Iris pigment epithelial cell (primary cell): ENCODE data around the gene NUP210L.
A peak's percentile ranks its signal among the peaks of the same experiment; 100 is the strongest.
"Not testable (repeated sequence)": the region's sequence is repeated elsewhere in the genome, so short reads cannot be mapped to it uniquely, and the experiment has no call there.

Experiments
- DNase-seq: peaks from one replicate; pipeline ENCODE4 v3.0.0-alpha.2; 2011; ENCODE audit warnings: low read depth

The NUP210L gene

DNA sequence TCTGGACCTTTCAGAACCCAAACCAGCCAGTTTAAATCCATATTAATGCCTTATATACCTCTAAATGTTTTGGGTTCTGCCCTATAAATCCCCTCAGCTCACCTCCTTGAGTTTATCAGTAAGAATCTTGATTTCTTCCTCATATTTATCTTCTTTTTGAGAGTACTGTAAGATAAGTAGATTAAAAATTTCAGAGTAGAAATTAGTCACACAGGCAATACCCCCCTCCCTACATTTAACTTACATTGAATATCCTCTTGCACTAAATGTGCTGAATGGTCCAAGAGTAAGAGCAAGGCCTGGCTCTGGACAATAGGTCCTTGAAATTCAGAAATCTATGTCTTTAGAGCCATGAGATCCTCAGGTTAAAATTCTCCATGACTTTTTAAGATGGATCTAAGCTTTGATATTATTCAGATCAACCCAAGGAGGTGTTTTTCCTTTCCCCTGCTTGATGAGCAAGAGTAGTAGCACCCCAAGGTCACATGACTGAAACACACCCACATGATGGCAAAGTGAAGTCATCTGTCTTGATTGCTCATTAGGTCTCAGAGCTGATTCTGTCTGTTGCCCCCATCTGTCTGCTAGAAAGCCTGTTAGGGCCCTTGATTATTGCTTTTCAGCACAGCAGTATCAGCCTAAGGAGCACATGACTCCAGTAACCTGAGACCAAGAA, 15.8 kb upstream of the NUP210L start:
- DNase-seq: peak; percentile 42

DNA sequence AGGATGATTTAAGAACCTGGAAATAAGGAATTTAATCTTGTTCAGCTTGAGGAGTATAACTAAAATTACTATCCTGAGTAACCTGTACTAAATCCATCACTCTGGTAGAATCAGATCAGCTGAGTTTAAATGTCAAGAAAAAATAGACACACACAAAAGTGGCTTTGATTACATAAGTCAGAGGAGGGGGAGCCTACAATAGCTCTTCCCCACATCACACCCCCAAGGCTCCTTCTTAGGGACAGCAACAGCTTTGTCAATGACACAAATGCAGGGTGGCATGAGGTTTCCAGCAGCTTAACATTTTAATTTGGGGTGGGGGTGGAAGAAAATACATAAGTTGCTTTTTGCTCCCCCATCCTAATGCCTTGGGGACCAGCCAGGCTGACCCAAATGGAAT, 12.6 kb upstream of the NUP210L start:
- DNase-seq: no peak

DNA sequence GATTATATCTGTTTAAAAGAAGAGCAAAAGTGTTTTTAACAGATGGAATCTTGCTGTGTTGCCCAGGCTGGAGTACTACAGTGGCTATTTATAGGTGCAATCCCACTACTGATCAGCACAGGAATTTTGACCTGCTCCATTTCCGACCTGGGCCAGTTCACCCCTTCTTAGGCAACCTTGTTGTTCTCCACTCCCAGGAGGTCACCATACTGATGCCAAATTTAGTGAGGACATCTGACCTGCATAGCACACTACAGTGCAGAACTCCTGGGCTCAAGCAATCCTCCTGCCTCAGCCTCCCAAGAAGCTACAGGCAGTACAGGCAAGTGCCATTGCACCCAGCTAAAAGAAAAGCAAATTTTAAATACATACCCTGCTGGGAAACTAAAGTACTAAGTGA, 11.3 kb upstream of the NUP210L start:
- DNase-seq: no peak

DNA sequence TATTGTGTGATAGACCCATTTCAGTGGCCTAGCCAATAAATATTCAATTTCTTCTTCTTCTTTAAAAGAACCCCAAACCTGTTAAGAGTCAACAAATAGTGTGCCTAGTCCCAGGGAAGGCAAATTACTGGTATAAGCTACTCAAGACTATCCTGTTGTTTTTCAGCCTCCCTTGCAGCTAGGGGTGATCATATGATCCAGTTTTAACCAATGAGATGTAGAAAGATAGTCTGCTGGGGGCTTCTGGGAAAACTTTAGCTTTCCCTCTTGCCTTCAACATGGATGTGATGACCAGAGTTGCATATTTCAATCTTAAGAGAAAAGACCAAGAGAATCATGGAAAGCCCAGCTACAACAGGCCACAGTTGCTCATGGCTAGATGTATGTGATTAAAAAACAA, 4.7 kb upstream of the NUP210L start:
- DNase-seq: no peak

DNA sequence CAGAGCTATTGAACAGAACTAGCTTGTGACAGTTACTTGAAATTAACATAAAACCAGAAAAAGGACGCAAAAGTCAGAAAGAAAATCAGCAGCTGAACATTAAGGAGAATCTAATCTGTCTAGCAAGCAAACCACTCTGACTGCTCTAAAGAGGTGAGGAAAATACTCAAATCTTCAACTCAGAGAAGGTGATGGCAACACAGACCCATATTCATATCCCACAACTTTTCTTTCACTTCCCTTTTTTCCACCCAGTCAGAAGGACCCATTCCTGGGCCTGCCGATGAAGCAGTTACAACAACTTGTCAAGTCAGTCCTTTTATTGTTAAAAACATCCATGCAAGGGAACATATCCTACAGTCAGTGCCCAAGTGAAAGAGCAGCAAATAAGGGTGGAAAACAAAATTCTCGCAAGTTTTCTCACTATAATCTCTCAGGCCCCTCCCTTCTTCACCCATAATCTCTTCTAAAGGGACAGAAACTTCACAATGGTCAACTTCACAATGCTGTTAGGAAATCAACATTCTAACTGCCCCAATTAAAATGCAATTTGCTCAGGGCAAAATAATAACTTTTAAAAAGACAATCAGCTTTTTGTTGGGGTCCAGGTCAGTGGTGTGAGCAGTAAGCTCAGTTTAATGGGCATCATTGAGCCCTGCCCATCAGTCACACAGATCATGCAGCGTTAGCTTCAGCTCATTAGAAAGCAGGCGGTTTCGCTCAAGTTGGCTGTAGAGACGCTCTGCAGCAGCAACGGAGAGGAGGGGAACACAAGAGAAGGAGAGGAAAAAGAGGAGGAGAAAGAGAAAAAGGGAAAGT, 3.6 kb upstream of the NUP210L start:
- no peak for DNase-seq

DNA sequence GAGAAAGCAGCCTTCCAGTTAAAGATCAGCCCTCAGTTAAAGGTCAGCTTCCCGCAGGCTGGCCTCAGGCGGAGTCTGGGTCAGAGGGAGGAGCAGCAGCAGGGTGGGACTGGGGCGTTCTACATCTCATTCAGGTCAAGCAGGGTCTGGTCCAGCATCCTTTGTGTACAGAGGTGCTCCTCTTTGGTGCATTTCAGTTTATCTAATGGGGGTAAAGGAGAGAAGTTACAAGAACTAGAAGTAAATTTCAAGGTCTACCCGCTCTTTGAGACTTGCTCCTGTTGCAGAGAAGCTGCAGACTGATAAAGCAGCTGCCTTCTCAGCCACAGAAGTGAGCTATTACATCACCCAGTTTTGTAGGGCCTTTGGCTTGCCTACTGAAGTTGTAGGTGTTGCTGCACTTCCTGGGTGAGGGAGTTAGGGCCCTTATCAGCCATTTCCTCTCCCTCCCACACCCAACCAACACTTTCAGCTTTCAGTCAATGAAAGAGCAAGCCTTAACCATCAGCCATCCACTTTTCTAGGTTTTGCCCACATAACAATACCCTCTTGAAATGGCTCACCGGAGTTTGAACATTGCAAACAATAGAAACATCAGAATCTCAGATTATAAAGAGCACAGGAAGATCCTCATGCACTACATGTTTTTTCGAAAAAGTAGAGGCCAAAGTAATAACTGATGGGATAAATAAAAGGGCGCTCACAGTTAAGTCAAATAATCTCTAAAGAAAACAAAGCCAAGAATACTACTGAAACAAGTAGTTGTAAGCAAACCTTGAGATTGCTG, 2.8 kb upstream of the NUP210L start:
- DNase-seq: peak; percentile 83

DNA sequence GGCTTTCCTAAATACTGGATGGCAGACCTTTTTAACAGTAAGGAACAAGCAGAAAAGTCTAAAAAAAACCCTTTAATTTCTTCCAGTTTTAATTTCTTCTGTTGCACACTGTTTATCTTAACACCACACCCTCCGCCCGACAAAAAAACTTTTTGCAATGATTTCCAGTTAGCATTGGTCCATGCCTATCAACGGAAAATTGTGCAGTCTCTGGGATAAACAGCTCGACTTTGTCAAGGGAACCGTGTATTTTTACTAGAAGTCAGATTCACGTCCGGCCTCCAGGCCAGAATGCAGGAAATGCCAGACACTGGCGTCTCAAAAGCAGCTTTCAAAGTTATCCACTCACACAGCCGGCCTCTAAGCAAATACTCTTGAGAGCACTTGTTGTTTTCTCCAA, 378 bp upstream of the NUP210L start:
- DNase-seq: peak; percentile 81

DNA sequence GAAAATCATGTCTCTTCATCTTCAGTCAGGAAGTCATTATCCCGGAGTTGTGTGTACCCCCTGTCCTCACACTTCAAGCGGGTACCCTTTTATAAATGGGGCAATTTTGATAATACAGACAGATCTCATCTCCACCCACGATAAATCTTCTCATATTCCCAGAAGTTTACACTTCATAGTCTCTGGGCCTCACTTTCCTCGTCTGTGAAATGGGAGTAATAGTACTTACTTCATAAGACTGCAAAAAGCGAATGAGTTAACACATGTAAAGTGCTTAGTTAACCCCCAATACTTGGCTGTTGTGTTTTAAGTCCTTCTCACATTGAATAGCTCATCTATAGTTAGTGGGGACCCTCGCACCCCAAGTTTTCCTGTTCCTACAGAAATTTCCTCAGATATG, 820 bp downstream of the NUP210L start:
- no peak for DNase-seq

DNA sequence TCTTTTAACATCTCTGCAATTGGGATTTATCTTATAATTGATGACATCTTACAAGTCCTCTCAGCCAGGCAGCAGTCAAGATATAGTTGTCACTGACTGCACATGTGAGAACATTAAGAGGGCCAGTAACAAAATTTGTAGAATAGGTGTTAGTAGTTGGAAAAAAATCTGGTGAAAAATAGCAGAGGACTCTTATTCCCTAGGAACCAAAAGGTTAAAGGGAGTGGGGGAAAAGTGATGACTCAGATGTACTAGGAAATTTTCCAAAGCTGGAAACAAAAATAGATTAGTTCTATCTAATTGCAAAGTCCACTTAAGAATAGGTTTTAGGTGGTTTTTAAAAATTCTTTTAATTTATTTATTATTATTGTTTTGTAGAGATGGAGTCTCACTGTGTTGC, 3.6 kb downstream of the NUP210L start:
- no peak for DNase-seq

DNA sequence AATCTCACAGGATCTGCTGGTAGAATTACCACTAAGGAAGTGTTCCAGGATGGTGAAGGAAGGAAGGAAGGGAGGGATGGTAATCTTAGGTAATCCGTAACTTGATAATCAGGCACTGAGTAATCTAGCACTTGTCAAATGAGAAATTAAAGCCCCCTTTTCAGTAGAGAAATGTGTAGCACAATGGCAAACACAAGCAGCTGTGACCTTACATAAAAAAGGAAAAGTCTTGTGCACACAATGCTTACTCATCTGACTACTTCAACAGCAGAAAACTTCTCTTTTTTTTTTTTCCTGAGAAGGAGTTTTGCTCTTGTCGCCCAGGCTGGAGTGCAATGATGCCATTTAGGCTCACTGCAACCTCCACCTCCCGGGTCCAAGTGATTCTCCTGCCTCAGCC, 6.1 kb downstream of the NUP210L start:
- DNase-seq: no peak

DNA sequence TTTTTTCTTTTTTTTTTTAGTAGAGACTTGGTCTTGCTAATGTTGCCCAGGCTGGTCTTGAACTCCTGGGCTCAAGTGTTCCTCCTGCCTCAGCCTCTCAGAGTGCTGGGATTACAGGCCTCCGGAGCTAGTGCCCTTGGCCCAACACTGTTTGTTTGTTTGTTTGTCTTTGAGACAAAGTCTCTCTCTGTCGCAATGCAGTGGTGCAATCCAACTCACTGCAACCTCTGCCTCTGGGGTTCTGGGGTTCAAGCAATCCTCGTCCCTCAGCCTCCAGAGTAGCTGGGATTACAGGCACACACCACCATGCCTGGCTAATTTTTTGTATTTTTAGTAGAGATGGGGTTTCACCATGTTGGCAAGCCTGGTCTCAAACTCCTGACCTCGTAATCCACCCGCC, 7.4 kb downstream of the NUP210L start:
- not testable (repeated sequence) for DNase-seq

DNA sequence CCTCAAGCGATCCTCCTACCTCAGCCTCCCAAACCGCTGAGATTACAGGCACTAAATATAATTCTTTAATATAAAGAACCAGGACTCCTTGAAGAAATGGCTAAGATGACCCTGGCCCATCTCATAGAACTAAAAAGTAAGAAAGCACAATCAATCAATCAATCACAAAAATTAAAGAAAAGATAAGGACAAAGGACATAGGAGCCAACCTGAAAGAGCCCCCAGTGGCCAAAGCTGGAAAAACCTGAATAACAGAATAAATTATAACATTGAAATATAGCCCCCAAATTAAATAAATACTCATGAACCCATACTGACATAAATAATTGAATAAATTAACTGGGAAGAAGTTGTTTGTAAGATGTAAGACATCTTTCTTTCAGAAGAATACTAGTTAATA, 8.9 kb downstream of the NUP210L start:
- DNase-seq: no peak

DNA sequence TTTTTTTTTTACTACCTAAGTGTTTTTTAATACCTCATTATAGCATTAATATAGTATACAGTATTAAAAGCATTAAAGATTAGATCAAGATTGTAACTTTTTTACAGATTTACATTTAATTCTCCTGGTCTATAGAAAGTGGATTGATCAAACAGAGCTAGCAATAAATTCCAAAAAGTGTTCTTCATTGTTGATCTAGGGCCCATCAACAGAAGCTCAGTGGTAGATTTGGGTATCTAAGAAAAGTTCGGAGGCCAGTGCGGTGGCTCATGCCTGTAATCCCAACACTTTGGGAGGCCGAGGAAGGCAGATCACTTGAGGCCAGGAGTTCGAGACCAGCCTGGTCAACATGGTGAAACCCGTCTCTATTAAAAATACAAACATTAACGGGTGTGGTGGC, 12.5 kb downstream of the NUP210L start:
- no peak for DNase-seq

DNA sequence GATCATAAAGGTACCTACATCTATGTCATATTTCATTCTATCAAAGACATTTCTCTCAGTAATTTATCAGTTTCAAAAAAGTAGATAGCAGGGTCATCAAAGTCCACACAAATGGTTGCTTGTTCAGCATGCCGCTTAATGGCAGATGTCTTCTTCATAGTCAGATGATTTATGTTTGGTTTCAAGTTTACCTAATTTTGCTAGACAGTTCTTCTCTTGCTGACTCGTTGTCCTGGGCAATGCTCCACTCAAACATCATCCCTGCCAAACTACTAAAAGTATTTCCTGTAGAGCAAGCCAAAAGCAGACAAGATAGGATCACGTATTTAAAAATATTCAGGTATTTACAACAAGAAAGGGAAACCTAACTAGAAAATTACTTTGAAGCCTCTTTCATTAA, 13.6 kb downstream of the NUP210L start:
- DNase-seq: peak; percentile 73

DNA sequence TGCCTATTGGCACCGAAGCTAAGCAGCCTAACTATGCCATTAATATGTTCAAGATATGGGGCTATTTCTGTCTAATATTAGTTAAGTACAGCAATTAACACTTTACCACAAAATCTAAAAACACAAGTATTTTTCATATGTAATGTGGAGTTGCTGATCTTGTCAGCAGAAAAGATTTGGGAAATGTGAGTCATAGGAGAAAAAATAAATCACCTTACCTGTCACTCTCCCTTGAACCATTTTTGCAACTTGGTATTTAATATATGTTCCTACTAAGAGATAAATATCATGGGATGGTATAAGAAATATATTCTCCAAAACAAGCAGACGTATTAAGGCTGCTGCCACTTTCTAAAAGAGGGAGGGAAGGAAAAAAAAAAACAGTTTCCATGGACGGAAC, 17.0 kb downstream of the NUP210L start:
- DNase-seq: no peak

DNA sequence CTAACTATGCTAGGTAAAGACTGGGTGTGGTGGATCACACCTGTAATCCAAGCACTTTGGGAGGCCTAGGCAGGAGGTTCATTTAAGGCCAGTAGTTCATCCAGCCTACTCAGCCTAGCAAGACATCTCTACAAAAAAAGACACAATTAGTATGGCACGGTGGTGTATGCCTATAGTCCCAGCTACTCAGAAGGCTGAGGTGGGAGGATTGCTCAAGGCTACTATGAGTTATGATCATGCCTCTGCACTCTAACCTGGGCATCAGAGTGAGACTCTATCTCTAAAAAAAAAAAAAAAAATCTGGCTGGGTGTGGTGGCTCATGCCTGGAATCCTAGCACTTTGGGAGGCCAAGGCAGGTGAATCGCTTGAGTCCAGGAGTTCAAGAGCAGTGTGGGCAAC, 21.6 kb downstream of the NUP210L start:
- no peak for DNase-seq

DNA sequence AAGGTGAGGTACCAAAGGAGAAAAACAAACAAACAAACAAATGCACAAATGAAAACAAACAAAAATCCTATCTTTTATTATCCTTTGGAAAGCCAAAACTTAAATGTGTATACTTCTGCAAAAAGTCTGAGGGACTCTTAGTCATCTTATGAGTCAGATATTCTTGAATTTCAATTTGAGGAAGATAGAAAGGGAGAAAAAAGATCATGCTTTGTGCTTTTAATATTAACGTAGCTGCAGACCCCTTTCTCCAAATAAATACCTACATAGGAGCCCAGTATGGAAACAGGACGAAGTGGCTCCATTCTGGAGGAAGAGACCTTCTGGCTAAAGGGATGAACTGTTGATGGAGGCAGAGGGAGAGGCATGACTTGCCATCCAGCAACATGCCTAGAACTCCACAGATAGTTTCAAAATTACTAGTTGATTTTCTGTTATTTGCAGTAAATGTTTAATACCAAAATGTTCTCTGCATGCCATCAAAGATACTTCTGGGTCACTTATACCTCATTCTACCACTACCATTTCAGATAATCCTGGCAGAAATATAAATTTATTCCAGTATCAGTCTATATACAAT, 25.4 kb downstream of the NUP210L start:
- DNase-seq: peak; percentile 22

DNA sequence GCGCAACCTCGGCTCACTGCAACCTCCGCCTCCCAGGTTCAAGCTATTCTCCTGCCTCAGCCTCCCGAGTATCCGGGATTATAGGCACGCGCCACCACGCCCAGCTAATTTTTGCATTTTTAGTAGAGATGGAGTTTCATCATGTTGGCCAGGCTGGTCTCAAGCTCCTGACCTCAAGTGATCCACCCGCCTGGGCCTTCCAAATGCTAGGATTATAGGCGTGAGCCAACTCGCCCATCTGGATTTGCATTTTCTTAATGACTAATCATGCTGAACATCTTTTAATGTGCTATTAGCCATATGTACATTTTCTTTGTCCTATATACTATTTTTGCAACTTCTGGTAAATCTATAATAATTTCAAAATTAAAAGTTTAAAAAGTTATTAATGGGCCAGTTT, 31.7 kb downstream of the NUP210L start:
- DNase-seq: not testable (repeated sequence)

DNA sequence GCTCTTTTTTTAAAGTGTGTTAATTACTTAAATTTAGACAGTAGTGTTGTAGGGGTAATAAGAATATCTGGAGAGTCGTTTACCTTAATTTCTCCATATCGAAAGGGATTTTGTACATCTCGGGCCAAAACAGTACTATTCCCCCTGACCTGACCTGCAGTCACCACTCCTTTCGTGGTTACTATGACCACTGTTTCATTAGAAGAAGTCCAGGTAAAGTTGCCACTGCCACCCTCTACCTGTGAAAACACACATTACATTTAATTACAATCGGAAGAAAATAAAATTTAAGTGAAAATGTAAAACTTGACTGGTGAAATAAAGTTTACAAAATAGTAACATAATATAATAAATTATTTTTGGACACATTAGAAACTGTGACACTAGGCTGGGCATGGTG, 37.2 kb downstream of the NUP210L start:
- no peak for DNase-seq

DNA sequence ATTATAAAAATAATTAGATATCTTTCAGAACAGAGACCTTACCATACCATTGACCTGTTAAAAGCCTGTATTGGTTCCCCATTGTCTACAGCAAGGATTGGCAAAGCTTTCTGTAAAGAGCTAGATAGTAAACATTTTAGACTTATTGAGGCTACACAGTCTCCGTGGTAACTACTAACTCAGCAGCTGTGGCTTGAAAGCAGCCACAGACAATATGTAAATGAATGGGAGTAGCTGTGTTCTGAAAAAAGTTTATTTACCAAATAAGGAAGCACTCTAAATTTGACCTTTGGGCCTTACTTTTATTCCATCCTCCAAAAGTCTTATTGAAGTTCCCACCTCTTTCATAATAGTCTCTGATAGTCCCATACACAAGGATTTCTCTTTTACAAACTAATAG, 39.7 kb downstream of the NUP210L start:
- DNase-seq: peak; percentile 7

DNA sequence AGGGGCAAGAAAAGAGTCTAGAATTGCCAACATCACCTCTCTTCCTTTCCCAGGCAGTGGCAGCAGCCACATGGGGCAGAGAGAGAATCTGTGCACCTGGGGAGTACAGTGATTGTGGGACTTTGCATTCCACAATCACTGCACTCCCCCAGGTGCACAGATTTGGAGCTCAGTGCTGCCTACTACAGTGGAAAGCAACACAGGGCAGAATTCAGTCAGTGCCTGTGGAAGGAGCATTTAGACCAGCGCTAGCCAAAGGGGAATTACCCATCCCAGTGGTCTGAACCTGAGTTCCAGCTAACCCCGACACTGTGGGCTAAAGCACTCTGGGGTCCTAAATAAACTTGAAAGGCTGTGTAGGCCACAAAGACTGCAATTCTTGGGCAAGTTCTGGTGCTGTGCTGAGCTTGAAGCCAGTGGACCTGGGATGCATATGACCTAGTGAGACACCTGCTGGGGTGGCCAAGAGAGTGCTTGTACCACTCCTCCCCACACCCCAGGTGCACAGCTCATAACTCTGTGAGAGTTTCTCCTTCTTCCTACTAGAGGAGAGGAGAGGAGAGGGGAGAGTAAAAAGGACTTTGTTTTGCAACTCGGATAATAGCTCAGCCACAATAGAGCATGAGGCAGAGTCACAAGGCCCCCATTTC, 50.3 kb downstream of the NUP210L start:
- no peak for DNase-seq

DNA sequence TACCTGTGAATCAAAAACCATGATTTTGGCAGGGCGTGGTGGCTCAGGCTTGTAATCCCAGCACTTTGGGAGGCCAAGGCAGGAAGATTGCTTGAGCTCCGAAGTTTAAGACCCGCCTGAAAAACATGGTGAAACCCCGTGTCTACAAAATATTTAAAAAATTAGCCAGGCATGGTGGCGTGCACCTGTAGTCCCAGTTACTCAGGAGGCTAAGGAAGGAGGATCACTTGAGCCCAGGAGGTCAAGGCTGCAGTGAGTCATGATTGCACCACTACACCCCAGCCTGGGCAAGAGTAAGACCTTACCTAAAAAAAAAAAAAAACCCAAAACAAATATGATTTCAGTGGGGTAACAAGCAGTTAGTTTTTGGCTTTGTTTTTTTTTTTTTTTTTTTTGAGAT, 54.7 kb downstream of the NUP210L start:
- DNase-seq: not testable (repeated sequence)
